Mesendoderm (in vitro differentiated cells): ENCODE results near the gene ARRDC1.
A peak's percentile ranks its signal among the peaks of the same experiment; 100 is the strongest.

Source experiments
- DNase-seq: peaks from one replicate; pipeline ENCODE4 v3.0.0; 2013
- H2AK5ac ChIP-seq: 2 replicates; pipeline ENCODE4 v1.6.1; 2013; ENCODE audit warnings: low read length, inconsistent platforms
- H2BK120ac ChIP-seq: 2 replicates; pipeline ENCODE4 v1.6.1; 2013; ENCODE audit warnings: low read depth, mild to moderate bottlenecking, low read length, moderate library complexity, mixed read lengths
- H2BK15ac ChIP-seq: replicated peaks from 2 replicates; pipeline ENCODE4 v1.6.1; 2013; ENCODE audit warnings: low read depth, mild to moderate bottlenecking, moderate library complexity
- H2BK5ac ChIP-seq: 2 replicates; pipeline ENCODE4 v1.6.1; 2013; ENCODE audit warnings: low read length, inconsistent platforms
- H3K18ac ChIP-seq: 2 replicates; pipeline ENCODE4 v1.6.1; 2013; ENCODE audit warnings: mild to moderate bottlenecking, low read length, mixed read lengths
- H3K23ac ChIP-seq: one replicate; pipeline ENCODE4 v1.6.1; 2013; ENCODE audit warnings: low read length
- H3K27ac ChIP-seq: 2 replicates; pipeline ENCODE4 v1.5.1; 2013; ENCODE audit warnings: low read depth, mild to moderate bottlenecking, inconsistent platforms, low read length, moderate library complexity
- H3K27me3 ChIP-seq: 2 replicates; pipeline ENCODE4 v1.6.1; 2013; ENCODE audit warnings: low read length, control low read depth, mild to moderate bottlenecking, inconsistent platforms; ENCODE audit not compliant: insufficient read depth, poor library complexity
- H3K36me3 ChIP-seq: 2 replicates; pipeline ENCODE4 v1.6.1; 2013; ENCODE audit warnings: low read length, inconsistent platforms; ENCODE audit not compliant: control insufficient read depth, insufficient read depth
- H3K4ac ChIP-seq: one replicate; pipeline ENCODE4 v1.6.1; 2013; ENCODE audit warnings: low read depth, mild to moderate bottlenecking, low read length, moderate library complexity
- H3K4me1 ChIP-seq: 2 replicates; pipeline ENCODE4 v1.6.1; 2013; ENCODE audit warnings: low read depth, low read length, inconsistent platforms; ENCODE audit not compliant: control insufficient read depth
- H3K4me2 ChIP-seq: 2 replicates; pipeline ENCODE4 v1.6.1; 2013; ENCODE audit warnings: low read length
- H3K4me3 ChIP-seq: 2 replicates; pipeline ENCODE4 v1.5.1; 2013; ENCODE audit warnings: mild to moderate bottlenecking, low read length
- H3K56ac ChIP-seq: one replicate; pipeline ENCODE4 v1.6.1; 2013; ENCODE audit warnings: low read length
- H3K79me1 ChIP-seq: 2 replicates; pipeline ENCODE4 v1.6.1; 2013; ENCODE audit warnings: low read length, inconsistent platforms
- H3K79me2 ChIP-seq: 2 replicates; pipeline ENCODE4 v1.6.1; 2013; ENCODE audit warnings: mild to moderate bottlenecking, low read length; ENCODE audit not compliant: control insufficient read depth, insufficient read depth
- H3K9ac ChIP-seq: 2 replicates; pipeline ENCODE4 v1.6.1; 2013; ENCODE audit warnings: low read length, inconsistent platforms
- H4K5ac ChIP-seq: one replicate; pipeline ENCODE4 v1.6.1; 2013; ENCODE audit warnings: low read length
- H4K8ac ChIP-seq: one replicate; pipeline ENCODE4 v1.6.1; 2013; ENCODE audit warnings: low read depth, mild to moderate bottlenecking, control low read depth, low read length, moderate library complexity
- WGBS: extraction: QIAGEN DNeasy Blood & Tissue Kit; methylation state at CpG from one replicate; pipeline ENCODE4 v1.1.7; 2013; ENCODE audit warnings: low lambda C conversion rate, missing lambda C conversion rate; ENCODE audit not compliant: insufficient coverage; ENCODE audit errors: extremely low coverage; 5-methylcytosine and 5-hydroxymethylcytosine counted together

The ARRDC1 gene

DNA sequence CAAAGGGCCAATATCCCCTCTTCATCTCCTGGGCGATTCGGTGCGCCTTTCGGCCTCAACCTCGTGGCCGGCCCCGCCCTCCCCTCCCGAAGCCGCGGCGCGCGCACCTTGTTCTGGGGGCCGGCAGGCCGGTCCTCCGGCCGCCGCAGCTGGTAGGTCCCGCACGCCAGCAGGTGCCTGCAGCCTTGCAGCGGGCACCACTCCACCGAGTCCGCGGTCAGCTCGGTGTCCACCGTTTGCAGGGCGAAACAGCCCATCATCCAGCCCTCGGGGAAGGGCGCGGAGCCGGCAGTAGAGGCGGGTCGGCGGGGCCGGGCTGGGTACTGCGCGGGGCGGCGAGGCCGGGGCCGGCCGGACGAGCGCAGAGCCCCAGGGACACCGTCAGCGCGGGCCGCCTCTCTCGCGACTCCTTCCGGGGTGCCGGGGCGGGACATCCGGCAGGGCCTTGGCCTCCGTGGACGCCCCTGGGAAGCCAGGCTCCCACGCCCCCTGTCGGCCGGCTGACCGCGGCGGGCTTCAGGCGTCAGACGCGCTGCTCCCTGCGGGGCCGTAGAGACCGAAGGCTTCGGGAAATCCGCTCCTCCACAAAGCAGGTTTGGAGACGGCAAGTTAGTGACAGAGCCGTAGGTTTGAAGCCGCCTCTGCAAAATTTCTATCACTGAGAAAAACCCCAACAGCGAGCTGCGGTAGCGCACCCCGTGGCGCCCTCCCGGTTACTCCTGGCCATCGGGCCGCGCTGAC is 26.8 kb upstream of the ARRDC1 start, which contains the start of gene DPH7:
Gene DPH7, minus strand, starts transcription at position 408 of the 741 bp plus-strand sequence. Its CDS starts 148 bp downstream, at position 260.
- peak within 1 kb of the TSS; percentile 99 for H3K56ac ChIP-seq
- no peak within 1 kb of the TSS for H2BK120ac ChIP-seq
- peak within 1 kb of the TSS; percentile 64 for H3K4me2 ChIP-seq
- H3K9ac ChIP-seq = peak within 1 kb of the TSS; percentile 98
- H3K27ac ChIP-seq = peak within 1 kb of the TSS; percentile 51
- H2BK15ac ChIP-seq = no peak within 1 kb of the TSS
- peaks cover 19% of the 10 kb centered on the region for H3K36me3 ChIP-seq
- peaks cover 15% of the 10 kb centered on the region for H3K79me1 ChIP-seq
- H4K8ac ChIP-seq = peak within 1 kb of the TSS; percentile 66
- no peak within 1 kb of the TSS for H2BK5ac ChIP-seq
- no peak within 1 kb of the TSS for H3K4ac ChIP-seq
- H3K27me3 ChIP-seq = no peaks in the 10 kb centered on the region
- no CpG with 5 or more reads among the region's 82 CpGs for WGBS
- H2AK5ac ChIP-seq = no peak within 1 kb of the TSS
- DNase-seq = peak; percentile 94
- peak within 1 kb of the TSS; percentile 43 for H3K18ac ChIP-seq
- peak within 1 kb of the TSS; percentile 99 for H3K23ac ChIP-seq
- peak within 1 kb of the TSS; percentile 96 for H3K4me3 ChIP-seq
- H4K5ac ChIP-seq = no peak within 1 kb of the TSS
- H3K79me2 ChIP-seq = peaks cover 26% of the 10 kb centered on the region
- peaks cover 5% of the 10 kb centered on the region for H3K4me1 ChIP-seq

DNA sequence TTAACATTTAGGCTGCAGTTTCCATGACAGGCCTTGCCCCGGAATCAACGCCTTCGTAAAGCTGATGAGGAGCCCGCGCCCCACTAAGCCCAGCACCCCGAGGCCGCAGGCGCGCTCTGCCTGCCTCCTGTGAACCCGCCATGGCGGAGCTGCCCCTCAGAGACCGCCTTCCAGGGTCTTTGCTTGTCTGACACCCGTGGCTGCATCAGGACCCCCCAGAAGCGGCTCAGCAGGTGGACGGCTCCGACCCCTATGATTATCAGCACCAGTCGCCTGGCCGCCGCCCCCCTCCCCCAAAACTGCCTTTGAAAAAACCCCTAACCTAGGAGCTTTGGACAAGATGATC is 26.3 kb upstream of the ARRDC1 start:
- H3K79me1 ChIP-seq = peaks cover 15% of the 10 kb centered on the region
- peak overlapping the region; percentile 74 for H3K9ac ChIP-seq
- peaks cover 18% of the 10 kb centered on the region for H3K36me3 ChIP-seq
- no CpG with 5 or more reads among the region's 19 CpGs for WGBS
- peaks cover 5% of the 10 kb centered on the region for H3K4me1 ChIP-seq
- H2BK5ac ChIP-seq = no peak overlapping the region
- H4K8ac ChIP-seq = no peak overlapping the region
- no peak overlapping the region for H2BK120ac ChIP-seq
- peak overlapping the region; percentile 29 for H3K27ac ChIP-seq
- no peak for DNase-seq
- H3K4ac ChIP-seq = no peak overlapping the region
- H3K4me2 ChIP-seq = peak overlapping the region; percentile 48
- H3K18ac ChIP-seq = peak overlapping the region; percentile 43
- H3K4me3 ChIP-seq = no peak overlapping the region
- no peak overlapping the region for H4K5ac ChIP-seq
- peak overlapping the region; percentile 80 for H3K23ac ChIP-seq
- H3K79me2 ChIP-seq = peaks cover 26% of the 10 kb centered on the region
- H2AK5ac ChIP-seq = no peak overlapping the region
- H3K27me3 ChIP-seq = no peaks in the 10 kb centered on the region
- peak overlapping the region; percentile 85 for H3K56ac ChIP-seq
- H2BK15ac ChIP-seq = no peak overlapping the region

DNA sequence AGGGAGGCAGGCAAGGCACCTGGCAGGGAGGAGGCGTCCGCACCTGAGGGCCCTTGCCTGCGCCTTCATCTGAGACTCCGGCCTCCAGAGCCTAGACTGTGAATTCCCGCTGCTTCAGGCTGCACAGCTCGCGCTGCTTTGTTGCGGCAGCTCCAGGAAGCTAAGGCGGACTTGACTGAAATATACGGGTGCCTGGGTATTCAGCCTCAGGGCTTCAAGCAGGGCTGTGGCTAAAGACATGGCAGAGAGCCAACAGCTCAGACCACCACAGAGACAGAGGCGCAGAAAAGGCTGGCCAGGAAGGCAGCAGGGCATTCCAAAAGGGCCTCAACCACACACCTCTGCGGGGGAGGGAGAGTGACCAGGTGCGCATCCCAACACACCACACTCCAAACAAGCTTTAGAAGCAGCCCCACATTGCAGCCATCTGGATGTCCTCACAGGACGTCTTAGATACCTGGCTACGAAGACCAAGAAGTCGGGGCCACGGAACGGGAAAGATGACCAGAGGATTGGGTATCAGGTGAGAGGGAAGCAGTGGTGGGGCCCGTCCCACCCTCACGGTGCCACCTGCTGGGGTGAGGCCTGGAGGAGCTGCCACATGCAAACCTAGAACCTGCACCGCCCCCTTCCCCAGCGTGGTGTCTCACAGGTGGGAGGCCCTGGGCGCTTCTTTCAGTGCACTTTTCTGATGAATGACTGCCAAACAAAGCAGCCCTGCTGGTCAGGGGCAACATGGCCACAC is 25.1 kb upstream of the ARRDC1 start:
- no CpG with 5 or more reads among the region's 23 CpGs for WGBS
- Histone ChIP-seq H4K8ac (no peak overlapping the region), H3K4me1 (peaks cover 5% of the 10 kb centered on the region), H3K4me3 (no peak overlapping the region), H3K27me3 (no peaks in the 10 kb centered on the region), H2BK5ac (no peak overlapping the region), H2AK5ac (no peak overlapping the region), H4K5ac (no peak overlapping the region), H3K23ac (no peak overlapping the region), H2BK15ac (no peak overlapping the region), H3K79me1 (peaks cover 12% of the 10 kb centered on the region), H3K4ac (no peak overlapping the region), H3K27ac (no peak overlapping the region), H3K18ac (no peak overlapping the region), H3K79me2 (peaks cover 25% of the 10 kb centered on the region), H3K56ac (no peak overlapping the region), H3K4me2 (no peak overlapping the region), H3K9ac (no peak overlapping the region), H2BK120ac (no peak overlapping the region), H3K36me3 (peaks cover 15% of the 10 kb centered on the region)
- no peak for DNase-seq

GRCh38 chr9:137580954-137581322 is 24.5 kb upstream of the ARRDC1 start:
- peaks cover 20% of the 10 kb centered on the region for H3K79me2 ChIP-seq
- no peak overlapping the region for H3K9ac ChIP-seq
- no peak for DNase-seq
- no peak overlapping the region for H3K4me2 ChIP-seq
- H2BK15ac ChIP-seq = no peak overlapping the region
- H3K79me1 ChIP-seq = peaks cover 9% of the 10 kb centered on the region
- no peak overlapping the region for H2AK5ac ChIP-seq
- no peak overlapping the region for H2BK120ac ChIP-seq
- no peak overlapping the region for H2BK5ac ChIP-seq
- no peak overlapping the region for H3K23ac ChIP-seq
- H3K4ac ChIP-seq = no peak overlapping the region
- H3K27ac ChIP-seq = no peak overlapping the region
- no peak overlapping the region for H3K18ac ChIP-seq
- no peaks in the 10 kb centered on the region for H3K27me3 ChIP-seq
- no peak overlapping the region for H3K4me3 ChIP-seq
- no peak overlapping the region for H4K8ac ChIP-seq
- no CpG with 5 or more reads among the region's 4 CpGs for WGBS
- no peak overlapping the region for H4K5ac ChIP-seq
- peaks cover 5% of the 10 kb centered on the region for H3K4me1 ChIP-seq
- H3K36me3 ChIP-seq = peaks cover 14% of the 10 kb centered on the region
- H3K56ac ChIP-seq = no peak overlapping the region

GRCh38 chr9:137581361-137582285 is 23.9 kb upstream of the ARRDC1 start:
- H3K4ac ChIP-seq = no peak overlapping the region
- H4K8ac ChIP-seq = no peak overlapping the region
- H3K4me2 ChIP-seq = no peak overlapping the region
- H2BK5ac ChIP-seq = no peak overlapping the region
- peaks cover 14% of the 10 kb centered on the region for H3K36me3 ChIP-seq
- peaks cover 16% of the 10 kb centered on the region for H3K79me2 ChIP-seq
- no peak overlapping the region for H2AK5ac ChIP-seq
- H3K4me1 ChIP-seq = peaks cover 5% of the 10 kb centered on the region
- WGBS = no CpG with 5 or more reads among the region's 22 CpGs
- H3K79me1 ChIP-seq = peaks cover 9% of the 10 kb centered on the region
- H4K5ac ChIP-seq = no peak overlapping the region
- H3K18ac ChIP-seq = no peak overlapping the region
- H3K9ac ChIP-seq = no peak overlapping the region
- H3K27ac ChIP-seq = no peak overlapping the region
- H3K4me3 ChIP-seq = no peak overlapping the region
- no peak for DNase-seq
- no peak overlapping the region for H3K56ac ChIP-seq
- H2BK15ac ChIP-seq = no peak overlapping the region
- H2BK120ac ChIP-seq = no peak overlapping the region
- H3K27me3 ChIP-seq = no peaks in the 10 kb centered on the region
- H3K23ac ChIP-seq = no peak overlapping the region
